HG03025 (cell line): ENCODE results near the gene SASH1.

Experiments used
- ATAC-seq: cut with Tn5 transposase; IDR thresholded peaks from one replicate; pipeline ENCODE4 v1.9.1; 2021; ENCODE audit warnings: mild to moderate bottlenecking, moderate library complexity; ENCODE audit not compliant: unreplicated experiment, low FRiP score

Gene SASH1

GRCh38 chr6:148426317-148426977 lies 83.8 kb downstream of the SASH1 start:
- ATAC-seq = no peak

- no peak for ATAC-seq
Observed at GRCh38 chr6:148427333-148427732, 84.7 kb downstream of the SASH1 start.

GRCh38 chr6:148429423-148429822 lies 86.8 kb downstream of the SASH1 start:
- ATAC-seq = no peak

GRCh38 chr6:148430897-148431296 lies 88.3 kb downstream of the SASH1 start:
- no peak for ATAC-seq

- ATAC-seq = no peak
Observed at GRCh38 chr6:148431413-148431812, 88.8 kb downstream of the SASH1 start.

- ATAC-seq = no peak
Observed at GRCh38 chr6:148431840-148432239, 89.2 kb downstream of the SASH1 start.

- no peak for ATAC-seq
Observed at GRCh38 chr6:148432462-148433195, 90.0 kb downstream of the SASH1 start.

- ATAC-seq = no peak
Observed at GRCh38 chr6:148435386-148435785, 92.7 kb downstream of the SASH1 start.

GRCh38 chr6:148436466-148436865 lies 93.8 kb downstream of the SASH1 start:
- ATAC-seq = no peak

- ATAC-seq = no peak
Observed at GRCh38 chr6:148438632-148439031, 96.0 kb downstream of the SASH1 start.

GRCh38 chr6:148440016-148440415 lies 97.4 kb downstream of the SASH1 start:
- no peak for ATAC-seq

- ATAC-seq = no peak
Observed at GRCh38 chr6:148440877-148441453, 98.3 kb downstream of the SASH1 start.

GRCh38 chr6:148441454-148441911 lies 98.8 kb downstream of the SASH1 start:
- no peak for ATAC-seq

- no peak for ATAC-seq
Observed at GRCh38 chr6:148443798-148444560, 101.3 kb downstream of the SASH1 start.

- no peak for ATAC-seq
Observed at GRCh38 chr6:148445116-148445515, 102.5 kb downstream of the SASH1 start.

- ATAC-seq = no peak
Observed at GRCh38 chr6:148445620-148446019, 103.0 kb downstream of the SASH1 start.

- no peak for ATAC-seq
Observed at GRCh38 chr6:148446681-148447080, 104.0 kb downstream of the SASH1 start.

GRCh38 chr6:148447521-148448230 lies 105.0 kb downstream of the SASH1 start:
- no peak for ATAC-seq

- ATAC-seq = no peak
Observed at GRCh38 chr6:148448369-148449012, 105.9 kb downstream of the SASH1 start.

- no peak for ATAC-seq
Observed at GRCh38 chr6:148450866-148451265, 108.2 kb downstream of the SASH1 start.
